ENCODE measurements around the gene OR4K17. TPM values are rescaled to one million over a fixed set of nuclear protein-coding genes. Genes with fewer than 3 reads are reported as not detected.
"Not testable (repeated sequence)": the region's sequence is repeated elsewhere in the genome, so short reads cannot be mapped to it uniquely, and the experiment has no call there.

Gene OR4K17
- total and polyA plus RNA-seq, 2 donors = under 0.01 TPM; not detected in 1

GRCh38 chr14:20144820-20145219 lies 34.3 kb downstream of the OR4K17 start:
- Histone ChIP-seq H3K27ac (ENCODE audit: low read depth in 1 of 2, low read length in 1 of 2) (no peak overlapping the region), H3K27me3 (ENCODE audit: control insufficient read depth in 2 of 2, insufficient read depth in 1 of 2, low read length in 1 of 2) (no peaks in the 10 kb centered on the region), H3K4me3 (ENCODE audit: low read length in 2 of 2) (no peak overlapping the region), H3K4me1 (ENCODE audit: control insufficient read depth in 2 of 2, insufficient read depth in 2 of 2, low read length in 2 of 2) (no peaks in the 10 kb centered on the region), H3K36me3 (ENCODE audit: control insufficient read depth in 2 of 2, insufficient read depth in 2 of 2, low read length in 1 of 2) (no peaks in the 10 kb centered on the region), H3K9me3 (ENCODE audit: control insufficient read depth in 2 of 2, insufficient read depth in 1 of 2, low read length in 1 of 2) (no peaks in the 10 kb centered on the region)
- no peak for DNase-seq (ENCODE audit: low read depth in 6 of 9, low spot score in 9 of 9)
- WGBS = 79% methylated on average over 1 of the region's 1 CpG

GRCh38 chr14:20164462-20164861 lies 53.9 kb downstream of the OR4K17 start:
- no peak overlapping the region for H3K27ac ChIP-seq (ENCODE audit: low read depth in 1 of 2, low read length in 1 of 2)
- no peaks in the 10 kb centered on the region for H3K36me3 ChIP-seq (ENCODE audit: control insufficient read depth in 2 of 2, insufficient read depth in 2 of 2, low read length in 1 of 2)
- DNase-seq (ENCODE audit: low read depth in 6 of 9, low spot score in 9 of 9) = no peak
- no peaks in the 10 kb centered on the region for H3K27me3 ChIP-seq (ENCODE audit: control insufficient read depth in 2 of 2, insufficient read depth in 1 of 2, low read length in 1 of 2)
- H3K4me1 ChIP-seq (ENCODE audit: control insufficient read depth in 2 of 2, insufficient read depth in 2 of 2, low read length in 2 of 2) = no peaks in the 10 kb centered on the region
- H3K9me3 ChIP-seq (ENCODE audit: control insufficient read depth in 2 of 2, insufficient read depth in 1 of 2, low read length in 1 of 2) = no peaks in the 10 kb centered on the region
- no peak overlapping the region for H3K4me3 ChIP-seq (ENCODE audit: low read length in 2 of 2)

GRCh38 chr14:20167091-20167490 lies 56.6 kb downstream of the OR4K17 start:
- no peaks in the 10 kb centered on the region for H3K36me3 ChIP-seq (ENCODE audit: control insufficient read depth in 2 of 2, insufficient read depth in 2 of 2, low read length in 1 of 2)
- no peak overlapping the region for H3K27ac ChIP-seq (ENCODE audit: low read depth in 1 of 2, low read length in 1 of 2)
- H3K27me3 ChIP-seq (ENCODE audit: control insufficient read depth in 2 of 2, insufficient read depth in 1 of 2, low read length in 1 of 2) = no peaks in the 10 kb centered on the region
- no peaks in the 10 kb centered on the region for H3K4me1 ChIP-seq (ENCODE audit: control insufficient read depth in 2 of 2, insufficient read depth in 2 of 2, low read length in 2 of 2)
- no peak overlapping the region for H3K4me3 ChIP-seq (ENCODE audit: low read length in 2 of 2)
- DNase-seq (ENCODE audit: low read depth in 6 of 9, low spot score in 9 of 9) = no peak
- peaks cover 0 to 2% of the 10 kb centered on the region in 2 donors for H3K9me3 ChIP-seq (ENCODE audit: control insufficient read depth in 2 of 2, insufficient read depth in 1 of 2, low read length in 1 of 2)

- not testable (repeated sequence) for H3K9me3 ChIP-seq (ENCODE audit: control insufficient read depth in 2 of 2, insufficient read depth in 1 of 2, low read length in 1 of 2); DNase-seq (ENCODE audit: low read depth in 6 of 9, low spot score in 9 of 9); H3K36me3 ChIP-seq (ENCODE audit: control insufficient read depth in 2 of 2, insufficient read depth in 2 of 2, low read length in 1 of 2); H3K27me3 ChIP-seq (ENCODE audit: control insufficient read depth in 2 of 2, insufficient read depth in 1 of 2, low read length in 1 of 2); H3K4me1 ChIP-seq (ENCODE audit: control insufficient read depth in 2 of 2, insufficient read depth in 2 of 2, low read length in 2 of 2); H3K27ac ChIP-seq (ENCODE audit: low read depth in 1 of 2, low read length in 1 of 2); H3K4me3 ChIP-seq (ENCODE audit: low read length in 2 of 2)
Measured at GRCh38 chr14:20169852-20170251, 59.3 kb downstream of the OR4K17 start.

Other genes starting within 250 kb of the OR4K17 start
- not detected for gene OR4K2, start 235.6 kb upstream of the OR4K17 start, total RNA-seq
- gene OR4K2, start 235.6 kb upstream of the OR4K17 start, polyA plus RNA-seq = under 0.01 TPM
- not detected for gene OR4K5, start 190.1 kb upstream of the OR4K17 start, total RNA-seq
- not detected for gene OR4K5, start 190.1 kb upstream of the OR4K17 start, polyA plus RNA-seq
- not detected for gene OR4K1, start 179.8 kb upstream of the OR4K17 start, total RNA-seq
- gene OR4K1, start 179.8 kb upstream of the OR4K17 start, polyA plus RNA-seq = 0.02 TPM
- not detected for gene OR4K15, start 135.1 kb upstream of the OR4K17 start, total RNA-seq
- gene OR4K15, start 135.1 kb upstream of the OR4K17 start, polyA plus RNA-seq = not detected
- gene OR4Q2, start 108.6 kb upstream of the OR4K17 start, total RNA-seq = not detected
- not detected for gene OR4Q2, start 108.6 kb upstream of the OR4K17 start, polyA plus RNA-seq
- not detected for gene OR4K14, start 91.4 kb upstream of the OR4K17 start, total RNA-seq
- not detected for gene OR4K14, start 91.4 kb upstream of the OR4K17 start, polyA plus RNA-seq
- not detected for gene OR4K13, start 74.7 kb upstream of the OR4K17 start, total RNA-seq
- not detected for gene OR4K13, start 74.7 kb upstream of the OR4K17 start, polyA plus RNA-seq
- gene OR4L1, start 50.7 kb upstream of the OR4K17 start, total RNA-seq = not detected
- gene OR4L1, start 50.7 kb upstream of the OR4K17 start, polyA plus RNA-seq = not detected
- not detected for gene OR4N5, start 28.1 kb downstream of the OR4K17 start, total RNA-seq
- gene OR4N5, start 28.1 kb downstream of the OR4K17 start, polyA plus RNA-seq = under 0.01 TPM
- not detected for gene OR11G2, start 80.2 kb downstream of the OR4K17 start, total RNA-seq
- gene OR11G2, start 80.2 kb downstream of the OR4K17 start, polyA plus RNA-seq = not detected
- gene OR11H6, start 113.0 kb downstream of the OR4K17 start, total RNA-seq = not detected
- gene OR11H6, start 113.0 kb downstream of the OR4K17 start, polyA plus RNA-seq = not detected
- not detected for gene OR11H7, start 118.2 kb downstream of the OR4K17 start, total RNA-seq
- not detected for gene OR11H7, start 118.2 kb downstream of the OR4K17 start, polyA plus RNA-seq
- gene OR11H4, start 128.5 kb downstream of the OR4K17 start, total RNA-seq = not detected
- not detected for gene OR11H4, start 128.5 kb downstream of the OR4K17 start, polyA plus RNA-seq
- 15.7 TPM for gene TTC5, start 195.2 kb downstream of the OR4K17 start, total RNA-seq
- gene TTC5, start 195.2 kb downstream of the OR4K17 start, polyA plus RNA-seq = 7.2 TPM
- 37.9 TPM for gene CCNB1IP1, start 222.5 kb downstream of the OR4K17 start, total RNA-seq
- 58.6 TPM for gene CCNB1IP1, start 222.5 kb downstream of the OR4K17 start, polyA plus RNA-seq
- 17.0 TPM for gene PARP2, start 232.9 kb downstream of the OR4K17 start, total RNA-seq
- 12.7 TPM for gene PARP2, start 232.9 kb downstream of the OR4K17 start, polyA plus RNA-seq

All from thymus (tissue), 11 donors.